ENCODE results near the gene FBXW7.

FBXW7 gene

GRCh38 chr4:152281822-152282221, 254.1 kb downstream of the FBXW7 start:
- no peaks in the 10 kb centered on the region for H3K36me3 Mint-ChIP-seq
- no peak overlapping the region for H3K4me3 Mint-ChIP-seq
- no peaks in the 10 kb centered on the region for H3K4me1 Mint-ChIP-seq
- ATAC-seq (ENCODE audit: low read depth) (no peak), DNase-seq (ENCODE audit: low spot score in 2 of 2) (no peak)
- peaks cover 1% of the 10 kb centered on the region for H3K27me3 Mint-ChIP-seq
- no peak overlapping the region for H3K27ac Mint-ChIP-seq
- no peaks in the 10 kb centered on the region for H3K9me3 Mint-ChIP-seq

GRCh38 chr4:152281211-152281610, 254.7 kb downstream of the FBXW7 start:
- no peaks in the 10 kb centered on the region for H3K4me1 Mint-ChIP-seq
- H3K4me3 Mint-ChIP-seq, result no peak overlapping the region
- no peak for DNase-seq (ENCODE audit: low spot score in 2 of 2)
- no peak for ATAC-seq (ENCODE audit: low read depth)
- peaks cover 5% of the 10 kb centered on the region for H3K27me3 Mint-ChIP-seq
- no peaks in the 10 kb centered on the region for H3K9me3 Mint-ChIP-seq
- no peak overlapping the region for H3K27ac Mint-ChIP-seq
- H3K36me3 Mint-ChIP-seq, result no peaks in the 10 kb centered on the region

DNA sequence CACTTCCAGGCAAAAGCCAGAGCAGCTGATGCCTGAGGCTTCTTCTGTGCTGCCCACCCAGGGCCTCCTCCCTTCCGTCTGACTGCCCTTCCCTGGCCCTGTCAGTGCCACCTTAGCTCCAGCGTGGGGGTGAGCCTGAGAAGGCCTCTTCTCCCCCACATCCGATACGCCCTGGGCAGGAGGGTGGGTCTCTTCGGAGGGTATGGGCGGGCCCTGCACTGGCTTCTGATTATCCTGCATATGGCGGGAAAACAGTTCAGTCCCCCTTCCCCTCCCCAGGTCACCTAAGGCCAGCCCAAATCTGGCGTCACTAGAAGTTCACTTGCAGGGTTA, 256.7 kb downstream of the FBXW7 start:
- ATAC-seq (ENCODE audit: low read depth) (no peak), DNase-seq (ENCODE audit: low spot score in 2 of 2) (no peak)
- Mint-ChIP-seq H3K4me1 (no peaks in the 10 kb centered on the region), H3K27me3 (peaks cover 5% of the 10 kb centered on the region), H3K4me3 (no peak overlapping the region), H3K27ac (no peak overlapping the region), H3K9me3 (no peaks in the 10 kb centered on the region), H3K36me3 (no peaks in the 10 kb centered on the region)

GRCh38 chr4:152278505-152279233, 257.2 kb downstream of the FBXW7 start:
- Mint-ChIP-seq H3K27ac (no peak overlapping the region), H3K4me3 (no peak overlapping the region), H3K27me3 (peaks cover 5% of the 10 kb centered on the region), H3K9me3 (no peaks in the 10 kb centered on the region), H3K4me1 (no peaks in the 10 kb centered on the region), H3K36me3 (no peaks in the 10 kb centered on the region)
- DNase-seq (ENCODE audit: low spot score in 2 of 2) (no peak), ATAC-seq (ENCODE audit: low read depth) (no peak)

DNA sequence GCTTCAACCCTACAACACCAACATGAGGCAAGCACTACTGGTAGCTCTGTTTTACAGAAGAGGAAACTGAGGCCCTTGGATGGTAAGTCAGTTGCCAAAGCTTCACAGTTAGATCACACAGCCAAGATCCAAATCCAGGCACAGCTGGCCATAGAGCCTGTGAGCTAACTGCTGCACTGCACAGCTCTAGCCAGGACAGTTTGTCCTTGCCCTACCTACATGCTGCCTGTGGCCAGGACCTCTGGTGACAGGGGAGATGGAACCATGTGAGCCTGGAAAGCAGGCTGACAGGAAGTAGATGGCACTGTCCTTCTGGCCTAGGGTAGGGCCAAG, 257.8 kb downstream of the FBXW7 start:
- H3K4me3 Mint-ChIP-seq, result no peak overlapping the region
- DNase-seq (ENCODE audit: low spot score in 2 of 2), result no peak
- H3K9me3 Mint-ChIP-seq, result no peaks in the 10 kb centered on the region
- ATAC-seq (ENCODE audit: low read depth), result no peak
- no peak overlapping the region for H3K27ac Mint-ChIP-seq
- H3K4me1 Mint-ChIP-seq, result no peaks in the 10 kb centered on the region
- H3K36me3 Mint-ChIP-seq, result no peaks in the 10 kb centered on the region
- H3K27me3 Mint-ChIP-seq, result peaks cover 5% of the 10 kb centered on the region

GRCh38 chr4:152277333-152277732, 258.6 kb downstream of the FBXW7 start:
- no peaks in the 10 kb centered on the region for H3K36me3 Mint-ChIP-seq
- ATAC-seq (ENCODE audit: low read depth) (no peak), DNase-seq (ENCODE audit: low spot score in 2 of 2) (no peak)
- H3K9me3 Mint-ChIP-seq, result no peaks in the 10 kb centered on the region
- peaks cover 5% of the 10 kb centered on the region for H3K27me3 Mint-ChIP-seq
- H3K27ac Mint-ChIP-seq, result no peak overlapping the region
- no peaks in the 10 kb centered on the region for H3K4me1 Mint-ChIP-seq
- H3K4me3 Mint-ChIP-seq, result no peak overlapping the region

DNA sequence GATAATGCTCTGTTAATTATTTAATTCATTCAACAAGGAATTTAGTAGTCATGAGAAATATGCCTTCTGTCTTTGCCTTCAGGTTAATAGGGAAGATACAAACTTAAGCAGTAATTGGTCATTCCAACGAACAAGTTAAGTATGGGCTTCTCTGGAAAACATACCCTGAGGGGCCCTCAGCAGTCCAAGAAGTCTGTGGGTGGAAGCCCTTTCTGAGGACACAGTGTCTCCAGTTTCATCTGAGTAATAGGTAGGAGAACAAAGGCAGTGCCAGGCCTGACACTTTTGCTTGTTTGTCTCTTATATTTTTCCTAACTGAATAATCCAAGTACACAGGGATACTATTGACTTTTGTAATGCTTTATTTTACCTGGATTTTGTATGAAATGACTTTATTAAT, 262.5 kb downstream of the FBXW7 start:
- Mint-ChIP-seq H3K27me3 (peaks cover 5% of the 10 kb centered on the region), H3K9me3 (no peaks in the 10 kb centered on the region), H3K36me3 (no peaks in the 10 kb centered on the region), H3K4me3 (no peak overlapping the region), H3K27ac (no peak overlapping the region), H3K4me1 (no peaks in the 10 kb centered on the region)
- ATAC-seq (ENCODE audit: low read depth) (no peak), DNase-seq (ENCODE audit: low spot score in 2 of 2) (no peak)

All from memory B cell (primary cell).